Heart left ventricle (tissue), 13 donors: Measurements from ENCODE around the gene TMOD4.

Experiments used
- POLR2A ChIP-seq, 2 donors: fragments of 450-650 bp; IDR thresholded peaks; one replicate each; pipeline ENCODE4 v1.6.1; 2017; ENCODE audit warnings: antibody characterized with exemption in 2 of 2, mild to moderate bottlenecking in 2 of 2, moderate library complexity in 2 of 2
- TF ChIP-seq, protein P1 (sequence below), 12 donors: fragments of 200-600 bp; sonication (generic) in 4 of 12; IDR thresholded peaks; one replicate each; pipeline versions ENCODE4 v1.5.0 to v1.8.0; 2018 to 2022; ENCODE audit warnings: antibody characterized with exemption in 12 of 12, mild to moderate bottlenecking in 5 of 12
- donor health status: ischemic (EF 13 %, LVEDD 7.1; RV severe dilation, severe dysfunction).
- donor health status: DM: no; HTN: yes; CAD: no.
- donor health status: DM: no; HTN: no; CAD: no.
- donor health status: ischemic (EF 25% LVEDD 6.9; RV normal size, moderate dysfunction).
- donor health status: ischemic (EF 25% LVEDD 5.7; RV mildly dilated, moderate dysfunction).
- donor health status: ischemic (EF 35%, LVEDD 5.7; RV mildly dilated, moderate dysfunction).
- donor health status: nonischemic (EF 11% LVEDD 7.7; RV severe dilation, severe dysfunction).
- donor health status: DM: yes; HTN: yes; CAD: no.
- donor health status: PGD.
- donor health status: ischemic (EF 29% LVEDD 5.4; RV normal size, mild dysfunction).
- donor health status: nonischemic (EF 23%, LVEDD 6.1; RV moderate dilation, normal function).

- TF ChIP-seq, protein P1, sequence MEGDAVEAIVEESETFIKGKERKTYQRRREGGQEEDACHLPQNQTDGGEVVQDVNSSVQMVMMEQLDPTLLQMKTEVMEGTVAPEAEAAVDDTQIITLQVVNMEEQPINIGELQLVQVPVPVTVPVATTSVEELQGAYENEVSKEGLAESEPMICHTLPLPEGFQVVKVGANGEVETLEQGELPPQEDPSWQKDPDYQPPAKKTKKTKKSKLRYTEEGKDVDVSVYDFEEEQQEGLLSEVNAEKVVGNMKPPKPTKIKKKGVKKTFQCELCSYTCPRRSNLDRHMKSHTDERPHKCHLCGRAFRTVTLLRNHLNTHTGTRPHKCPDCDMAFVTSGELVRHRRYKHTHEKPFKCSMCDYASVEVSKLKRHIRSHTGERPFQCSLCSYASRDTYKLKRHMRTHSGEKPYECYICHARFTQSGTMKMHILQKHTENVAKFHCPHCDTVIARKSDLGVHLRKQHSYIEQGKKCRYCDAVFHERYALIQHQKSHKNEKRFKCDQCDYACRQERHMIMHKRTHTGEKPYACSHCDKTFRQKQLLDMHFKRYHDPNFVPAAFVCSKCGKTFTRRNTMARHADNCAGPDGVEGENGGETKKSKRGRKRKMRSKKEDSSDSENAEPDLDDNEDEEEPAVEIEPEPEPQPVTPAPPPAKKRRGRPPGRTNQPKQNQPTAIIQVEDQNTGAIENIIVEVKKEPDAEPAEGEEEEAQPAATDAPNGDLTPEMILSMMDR (IDR thresholded peaks at IDR 0.05) = no peak
- no peak for TF ChIP-seq POLR2A (IDR thresholded peaks at IDR 0.05)
Measured at GRCh38 chr1:151145304-151146071, 30.3 kb downstream of the TMOD4 start.
